CD4-positive, alpha-beta T cell treated with Interleukin-12 subunit alpha and Interleukin-12 subunit beta, for 1 hour (primary cell): Measurements from ENCODE around the gene HSPA5.
"Not testable (repeated sequence)": the region's sequence is repeated elsewhere in the genome, so short reads cannot be mapped to it uniquely, and the experiment has no call there.

ENCODE experiments used
- DNase-seq: peaks from one replicate; pipeline ENCODE4 v3.0.0-alpha.2; 2020

The HSPA5 gene

GRCh38 chr9:125241863-125242739, 958 bp upstream of the HSPA5 start:
- no peak for DNase-seq

GRCh38 chr9:125240649-125240999, 519 bp downstream of the HSPA5 start:
- no peak for DNase-seq

GRCh38 chr9:125239631-125240597, 1.2 kb downstream of the HSPA5 start:
- no peak for DNase-seq

- no peak for DNase-seq
Observed at GRCh38 chr9:125238915-125239446, 2.2 kb downstream of the HSPA5 start.

GRCh38 chr9:125238127-125238914, 2.8 kb downstream of the HSPA5 start:
- DNase-seq: no peak

- DNase-seq: not testable (repeated sequence)
Observed at GRCh38 chr9:125236520-125237159, 4.5 kb downstream of the HSPA5 start.

- no peak for DNase-seq
Observed at GRCh38 chr9:125235804-125236519, 5.2 kb downstream of the HSPA5 start.

GRCh38 chr9:125234099-125234498, 7.0 kb downstream of the HSPA5 start:
- DNase-seq: not testable (repeated sequence)

- DNase-seq: no peak
Observed at GRCh38 chr9:125233678-125234077, 7.5 kb downstream of the HSPA5 start.

- DNase-seq: no peak
Observed at GRCh38 chr9:125227761-125228160, 13.4 kb downstream of the HSPA5 start.

GRCh38 chr9:125224858-125225257, 16.3 kb downstream of the HSPA5 start:
- not testable (repeated sequence) for DNase-seq

GRCh38 chr9:125218621-125219020, 22.5 kb downstream of the HSPA5 start:
- DNase-seq: no peak

- DNase-seq: no peak
Observed at GRCh38 chr9:125214186-125214585, 27.0 kb downstream of the HSPA5 start.

GRCh38 chr9:125204477-125204876, 36.7 kb downstream of the HSPA5 start:
- no peak for DNase-seq

GRCh38 chr9:125202846-125203618, 38.1 kb downstream of the HSPA5 start:
- DNase-seq: no peak

GRCh38 chr9:125200216-125201047, 40.7 kb downstream of the HSPA5 start, which contains the start of gene RABEPK:
Gene RABEPK (plus strand): TSS chr9:125200542. CDS start chr9:125203014, 2,472 bp downstream.
- DNase-seq: peak; percentile 89

- not testable (repeated sequence) for DNase-seq
Observed at GRCh38 chr9:125195591-125195990, 45.6 kb downstream of the HSPA5 start.

GRCh38 chr9:125194466-125194865, 46.7 kb downstream of the HSPA5 start:
- DNase-seq: not testable (repeated sequence)

- DNase-seq: peak; percentile 18
Observed at GRCh38 chr9:125190361-125190801, 50.8 kb downstream of the HSPA5 start.
